Activated CD8-positive, alpha-beta memory T cell treated with anti-CD3 and anti-CD28 coated beads, Interleukin-2, amount 50 U/mL, for 48 hours (primary cell): Measurements from ENCODE around the gene CYB5R4.
"Not testable (repeated sequence)": the region's sequence is repeated elsewhere in the genome, so short reads cannot be mapped to it uniquely, and the experiment has no call there.

ENCODE experiments used
- DNase-seq: peaks from one replicate; pipeline ENCODE4 v3.0.0-alpha.2; 2020

Gene CYB5R4

DNA sequence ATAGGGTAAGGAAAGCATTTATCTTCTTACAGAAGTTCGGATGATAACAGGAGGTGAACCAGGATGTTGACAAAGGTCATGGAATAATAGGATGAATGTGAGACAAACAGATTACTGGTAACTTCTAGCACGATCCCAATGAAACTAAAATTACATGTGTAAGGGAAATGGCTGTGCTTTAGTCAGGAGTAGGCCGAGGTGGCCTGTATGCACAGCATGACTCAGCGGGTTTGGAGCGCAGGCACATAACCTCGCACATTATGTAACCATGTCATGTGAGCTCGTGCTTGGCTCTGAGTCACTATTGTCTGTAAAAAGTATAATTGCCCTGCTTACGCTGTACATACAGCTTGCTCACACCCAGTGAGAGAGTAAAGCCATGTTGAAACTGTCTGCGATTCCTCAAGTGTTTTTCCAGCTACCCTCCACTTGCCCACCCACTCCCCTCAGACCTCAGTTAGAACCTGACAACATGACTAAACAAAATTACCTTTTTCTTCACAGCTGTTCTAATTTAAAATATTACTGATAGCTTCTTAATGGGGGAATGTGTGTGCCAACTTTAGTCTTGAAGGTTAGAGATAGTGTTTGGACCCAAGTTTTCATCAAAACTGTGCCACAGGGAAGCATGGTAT is 8.2 kb downstream of the CYB5R4 start:
- no peak for DNase-seq

DNA sequence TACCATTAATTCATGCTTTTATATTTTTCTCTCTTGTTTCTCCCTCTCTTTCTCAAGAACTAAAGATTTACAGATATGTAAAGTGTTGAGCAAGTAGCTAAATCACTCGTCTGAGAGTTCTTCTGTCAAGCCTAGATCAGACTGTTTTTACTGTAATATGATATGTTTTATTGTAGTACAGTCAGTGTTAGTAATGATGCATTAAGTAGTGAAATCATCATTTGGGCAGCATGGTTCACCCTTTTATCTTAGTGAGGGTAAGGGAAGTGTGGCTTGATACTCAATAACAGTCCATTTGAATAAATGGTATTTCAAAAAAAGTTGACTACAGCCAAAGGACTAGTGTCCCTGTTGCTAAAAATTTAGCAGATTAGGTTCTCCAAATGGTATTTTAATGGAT is 9.2 kb downstream of the CYB5R4 start:
- no peak for DNase-seq

DNA sequence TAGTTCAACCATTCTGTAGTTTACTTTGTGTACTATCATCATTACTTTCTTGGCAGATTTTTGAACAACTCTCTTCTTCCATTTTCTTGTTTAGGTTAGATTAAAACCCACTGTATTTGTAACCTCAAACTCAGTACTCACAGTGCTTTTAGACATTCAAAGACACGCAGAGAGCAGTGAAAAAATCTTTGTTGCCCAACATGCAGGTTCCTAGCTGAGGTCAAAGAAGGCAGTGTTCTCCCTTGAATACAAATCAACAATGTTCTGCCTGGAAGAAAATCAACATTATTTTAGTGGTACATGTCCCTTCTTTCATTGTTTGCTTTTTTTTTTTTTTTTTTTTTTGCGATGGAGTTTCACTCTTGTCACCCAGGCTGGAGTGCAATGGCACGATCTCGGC is 11.2 kb downstream of the CYB5R4 start:
- DNase-seq: no peak

DNA sequence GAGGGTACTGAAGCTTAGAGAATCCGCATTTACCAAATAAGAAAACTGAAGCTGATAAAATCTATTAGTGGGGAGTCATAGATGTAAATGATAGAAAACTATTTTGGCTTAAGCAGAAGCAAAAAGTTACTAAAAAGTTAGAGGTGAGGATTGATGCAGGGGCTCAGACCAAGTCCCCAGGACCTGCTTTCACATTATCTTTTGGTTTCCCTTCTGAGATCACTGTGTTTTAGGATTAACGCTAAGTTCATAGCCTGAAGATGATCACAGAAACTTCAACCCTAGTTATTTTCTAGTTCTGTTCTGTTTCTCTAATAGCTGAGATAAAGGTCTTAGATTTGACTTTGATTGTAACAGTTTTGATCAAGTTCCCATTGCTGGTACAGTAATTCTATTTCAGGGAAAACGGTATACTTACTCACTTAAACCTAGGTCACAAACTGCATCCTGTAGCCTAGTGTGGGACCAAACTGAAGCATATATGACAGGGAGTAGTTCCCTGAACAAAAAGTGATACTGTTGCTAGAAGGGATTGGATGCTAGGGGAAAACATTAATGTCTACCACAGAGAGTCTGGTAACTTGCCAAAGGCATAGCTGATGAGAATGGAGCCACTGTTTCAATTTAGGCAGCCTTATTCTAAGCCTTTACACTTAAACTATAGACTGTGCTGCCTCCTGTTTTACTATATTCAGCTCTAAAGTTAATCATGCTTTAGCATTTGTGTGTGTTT is 13.1 kb downstream of the CYB5R4 start:
- no peak for DNase-seq

DNA sequence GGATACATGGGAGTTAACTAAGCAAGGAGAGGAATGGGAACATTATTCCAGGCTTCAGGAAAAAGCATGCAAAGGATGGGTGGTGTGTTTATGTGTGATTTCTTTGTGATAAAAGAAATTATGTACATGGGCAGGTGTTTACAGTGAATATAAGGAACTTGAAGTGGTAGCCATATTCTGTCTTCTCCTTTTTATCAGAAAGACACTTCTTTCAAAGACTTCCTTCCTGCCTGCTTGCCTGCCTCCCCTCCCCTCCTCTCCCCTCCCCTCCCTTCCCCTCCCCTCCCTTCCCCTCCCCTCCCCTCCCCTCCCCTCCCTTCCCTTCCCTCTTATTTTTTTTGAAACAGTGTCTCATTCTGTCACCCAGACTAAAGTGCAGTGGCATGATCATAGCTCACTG is 14.4 kb downstream of the CYB5R4 start:
- no peak for DNase-seq

DNA sequence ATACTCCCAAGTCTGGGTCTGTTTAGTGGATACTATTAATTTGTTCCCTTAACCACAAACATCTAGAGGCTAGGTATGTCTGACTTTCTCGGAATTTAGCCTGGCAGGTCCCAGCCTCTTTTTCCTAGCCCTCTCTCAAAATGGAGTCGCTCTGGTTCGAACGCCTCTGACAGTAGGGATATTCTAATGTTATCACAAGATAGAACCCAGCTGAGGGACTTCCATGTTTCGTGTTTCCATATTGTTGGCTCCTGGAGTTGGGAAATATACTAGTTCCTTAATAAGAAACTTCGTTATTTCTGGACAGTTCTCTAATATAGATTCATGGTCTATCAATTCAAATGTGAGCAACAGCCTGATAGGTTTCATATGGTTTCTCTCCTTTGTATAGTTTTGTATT is 16.4 kb downstream of the CYB5R4 start:
- no peak for DNase-seq

DNA sequence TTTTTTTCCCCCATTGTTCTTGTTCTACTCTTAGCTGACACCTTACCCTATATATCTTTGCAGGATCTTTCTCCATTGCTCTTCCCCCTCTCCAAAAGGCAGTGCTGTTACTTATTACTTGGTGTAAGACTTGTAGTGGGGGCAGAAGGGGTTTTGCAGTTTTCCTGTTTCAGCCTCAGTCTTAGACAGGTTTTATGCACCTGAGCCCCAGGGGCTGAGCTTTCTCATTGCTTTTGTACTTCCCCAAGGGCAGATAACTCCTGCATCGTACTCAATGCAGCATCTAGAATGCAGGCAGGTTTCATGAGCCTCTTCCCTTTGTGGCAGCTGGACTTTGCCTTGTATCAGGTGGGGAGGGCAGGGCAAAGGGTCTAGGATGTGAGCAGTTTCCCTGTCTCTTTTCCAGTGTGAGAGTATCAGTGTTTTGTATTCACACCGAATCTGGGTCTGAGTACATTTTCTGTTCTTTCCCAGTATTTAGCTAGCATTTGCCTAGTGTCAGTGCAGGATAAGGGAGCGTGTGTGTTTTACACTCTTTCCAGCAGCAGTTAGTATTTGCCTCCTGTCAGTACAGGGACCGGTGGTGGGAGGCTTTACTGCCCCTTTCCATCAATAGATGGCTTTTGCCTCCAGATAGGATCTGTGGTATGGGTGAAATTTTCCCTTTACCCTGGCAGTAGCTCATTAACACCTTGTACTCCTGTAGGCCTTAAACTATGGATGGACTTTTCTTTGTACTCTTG is 19.6 kb downstream of the CYB5R4 start:
- no peak for DNase-seq

DNA sequence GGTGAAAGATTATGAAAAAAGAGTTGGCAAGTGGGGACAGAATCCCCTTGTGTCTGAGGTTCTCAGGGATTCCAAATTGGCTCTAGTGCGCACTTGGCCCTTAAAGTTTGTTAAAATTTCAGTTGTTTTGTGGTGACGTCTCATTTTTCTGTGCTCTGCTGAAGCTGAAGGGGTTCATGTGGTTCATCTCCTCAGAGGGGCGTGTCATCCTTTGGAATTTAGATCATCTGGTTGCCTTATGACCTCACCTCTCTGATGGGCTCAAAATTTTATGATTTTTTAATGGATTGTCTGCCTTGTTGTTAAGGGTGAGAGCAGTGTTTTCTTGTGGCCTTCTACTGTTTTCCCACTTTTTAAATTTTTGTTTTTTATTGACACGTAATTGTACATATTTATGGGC is 20.3 kb downstream of the CYB5R4 start:
- DNase-seq: no peak

DNA sequence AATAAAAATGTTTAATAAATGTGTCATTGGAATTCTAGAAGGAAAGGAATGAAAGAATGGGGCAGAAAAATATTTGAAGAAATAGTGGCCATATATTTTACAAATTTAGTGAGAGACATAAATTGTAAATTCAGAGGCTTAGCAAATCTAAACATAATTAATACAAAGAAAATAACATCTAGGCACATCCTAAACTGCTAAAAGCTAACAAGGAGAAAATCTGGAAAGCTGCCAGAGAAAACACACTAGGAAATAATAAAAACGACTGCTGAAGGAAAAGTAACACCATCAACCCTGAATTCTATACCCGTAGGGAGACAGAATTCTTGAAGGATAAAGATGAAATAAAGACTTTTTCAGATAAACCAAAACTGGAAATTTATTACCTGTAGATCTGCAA is 23.8 kb downstream of the CYB5R4 start:
- DNase-seq: no peak

DNA sequence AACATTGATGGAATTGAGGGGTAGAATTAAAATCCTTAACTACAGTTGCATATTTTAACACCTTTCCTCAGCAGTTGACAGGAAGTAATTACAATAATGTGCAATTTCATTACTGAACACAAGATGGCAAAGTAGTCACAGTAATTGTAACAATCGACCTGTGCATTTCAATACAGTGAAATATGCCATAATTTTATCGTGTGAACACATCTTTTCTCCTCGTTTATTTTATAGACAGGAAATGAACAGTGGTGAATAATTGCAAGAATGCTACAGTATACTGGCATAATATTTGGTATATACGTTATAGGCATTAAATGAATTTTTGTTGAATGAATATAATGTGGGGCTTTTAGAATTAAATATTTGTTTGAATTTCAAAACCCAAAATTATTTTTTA is 25.0 kb downstream of the CYB5R4 start:
- no peak for DNase-seq

DNA sequence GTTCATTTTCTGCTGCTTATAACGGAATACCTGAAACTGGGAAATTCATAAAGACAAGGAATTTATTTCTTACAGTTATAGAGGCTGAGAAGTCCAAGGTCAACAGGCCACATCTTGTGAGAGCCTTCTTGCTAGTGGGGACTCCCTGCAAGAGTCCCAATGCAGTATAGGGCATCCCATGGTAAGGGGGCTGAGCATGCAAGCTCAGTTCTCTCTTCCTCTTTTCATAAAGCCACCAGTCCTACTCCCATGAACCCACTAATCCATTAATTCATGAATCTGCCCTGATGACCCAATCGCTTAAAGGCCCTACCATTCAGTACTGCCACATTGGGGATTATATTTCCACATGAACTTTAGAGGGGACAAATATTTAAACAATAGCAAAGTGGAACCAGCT is 26.5 kb downstream of the CYB5R4 start:
- DNase-seq: no peak

DNA sequence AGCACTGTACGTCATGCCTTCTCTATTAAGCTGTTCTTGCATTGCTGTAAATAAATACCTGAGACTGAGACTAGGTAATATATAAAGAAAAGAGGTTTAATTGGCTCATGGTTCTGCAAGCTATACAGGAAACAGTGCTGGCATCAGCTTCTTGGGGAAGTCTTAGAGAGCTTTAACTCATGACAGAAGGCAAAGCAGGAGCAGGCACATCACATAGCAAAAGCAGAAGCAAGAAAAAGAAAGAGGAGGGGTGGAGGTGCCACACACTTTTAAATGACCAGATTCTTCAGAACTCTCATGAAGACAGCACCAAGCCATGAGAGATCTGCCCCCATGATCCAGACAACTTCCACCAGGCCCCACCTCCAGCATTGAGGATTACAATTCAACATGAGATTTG is 30.1 kb downstream of the CYB5R4 start:
- no peak for DNase-seq

DNA sequence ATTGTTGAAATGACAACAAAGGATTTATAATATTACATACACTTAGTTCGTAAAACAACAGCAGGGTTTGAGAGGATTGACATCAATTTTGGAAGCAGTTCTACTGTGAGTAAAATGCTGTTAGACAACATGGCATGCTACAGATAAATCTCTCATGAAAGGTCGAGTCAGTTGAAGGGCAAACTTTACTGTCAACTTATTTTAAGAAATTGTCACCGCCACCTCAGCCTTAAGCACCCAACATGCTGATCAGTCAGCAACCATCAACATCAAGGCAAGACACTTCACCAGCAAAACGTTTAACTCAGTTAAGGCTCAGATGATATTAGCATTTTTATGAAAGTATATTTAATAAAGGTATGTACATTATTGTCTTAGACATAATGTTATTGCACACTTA is 31.0 kb downstream of the CYB5R4 start:
- DNase-seq: no peak

DNA sequence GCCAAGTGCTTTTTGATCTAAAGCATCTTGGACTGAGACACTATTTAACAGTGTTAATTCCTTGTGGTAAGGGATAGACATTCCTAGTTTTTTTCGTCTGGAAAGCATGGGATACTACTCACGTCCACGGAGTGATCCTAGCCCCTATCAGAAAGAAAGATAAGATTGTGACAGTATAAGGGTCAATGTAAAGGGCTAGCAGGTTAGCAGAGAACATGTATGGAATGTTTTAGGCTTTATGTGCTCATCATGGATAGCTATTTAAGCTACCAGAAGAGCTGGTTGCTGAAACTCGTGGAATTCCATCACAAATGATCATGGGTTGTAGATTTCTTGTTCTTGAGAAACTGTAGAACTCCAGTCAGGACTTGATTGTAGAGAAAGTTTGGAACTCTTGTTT is 32.1 kb downstream of the CYB5R4 start:
- DNase-seq: no peak

DNA sequence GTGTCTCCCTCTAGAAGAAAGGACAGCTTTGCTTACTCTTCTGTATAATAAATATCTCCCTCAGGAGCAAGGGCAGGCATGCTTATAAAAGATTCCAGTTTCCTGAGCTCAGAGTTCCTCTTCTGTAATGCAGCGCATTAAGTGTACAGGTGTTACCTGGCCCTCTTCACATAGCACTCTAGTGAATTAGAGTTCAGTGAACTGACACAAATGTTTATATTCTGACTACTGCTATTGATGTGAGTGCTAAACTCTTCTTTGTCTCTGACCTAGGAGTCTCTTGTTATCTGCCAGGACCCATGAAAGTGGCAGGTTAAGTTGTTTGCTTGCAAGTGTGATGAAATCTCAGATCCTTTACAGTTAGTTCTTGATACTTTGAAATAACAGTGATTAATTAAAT is 33.5 kb downstream of the CYB5R4 start:
- no peak for DNase-seq

DNA sequence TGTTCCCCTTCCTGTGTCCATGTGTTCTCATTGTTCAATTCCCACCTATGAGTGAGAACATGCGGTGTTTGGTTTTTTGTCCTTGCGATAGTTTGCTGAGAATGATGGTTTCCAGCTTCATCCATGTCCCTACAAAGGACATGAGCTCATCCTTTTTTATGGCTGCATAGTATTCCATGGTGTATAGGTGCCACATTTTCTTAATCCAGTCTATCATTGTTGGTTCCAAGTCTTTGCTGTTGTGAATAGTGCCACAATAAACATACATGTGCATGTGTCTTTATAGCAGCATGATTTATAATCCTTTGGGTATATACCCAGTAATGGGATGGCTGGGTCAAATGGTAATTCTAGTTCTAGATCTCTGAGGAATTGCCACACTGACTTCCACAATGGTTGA is 37.6 kb downstream of the CYB5R4 start:
- not testable (repeated sequence) for DNase-seq

DNA sequence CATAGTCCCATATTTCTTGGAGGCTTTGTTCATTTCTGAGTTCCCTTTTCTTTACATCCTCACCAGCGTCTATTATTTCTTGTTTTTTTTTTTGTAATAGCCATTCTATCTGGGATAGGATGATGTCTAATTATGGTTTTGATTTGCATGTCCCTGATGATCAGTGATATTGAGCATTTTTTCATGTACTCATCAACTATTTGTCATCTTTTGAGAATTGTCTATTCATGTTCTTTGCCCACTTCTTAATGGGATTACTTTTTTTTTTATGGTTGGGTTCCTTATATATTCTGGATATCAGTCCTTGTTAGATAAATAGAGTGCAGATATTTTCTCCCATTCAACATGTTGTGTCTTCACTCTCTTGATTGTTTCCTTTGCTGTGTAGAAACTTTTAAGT is 42.1 kb downstream of the CYB5R4 start:
- DNase-seq: no peak

DNA sequence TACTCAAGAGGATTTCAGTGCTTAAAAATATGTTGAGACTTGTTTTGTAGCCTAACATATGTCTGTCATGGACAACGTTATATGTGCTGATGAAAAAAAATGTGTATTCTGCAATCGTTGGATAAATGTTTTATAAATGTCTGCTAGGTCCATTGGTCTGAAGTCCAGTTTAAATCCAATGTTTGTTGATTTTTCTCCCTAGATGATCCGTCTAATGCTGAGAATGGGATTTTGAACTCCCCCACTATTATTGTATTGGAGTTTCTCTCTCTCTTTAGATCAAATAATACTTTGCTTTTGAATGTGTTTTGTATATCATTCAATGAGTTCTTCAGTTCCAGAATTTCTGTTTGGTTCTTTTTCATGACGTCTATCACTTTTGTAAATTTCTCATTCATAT is 44.9 kb downstream of the CYB5R4 start:
- no peak for DNase-seq

DNA sequence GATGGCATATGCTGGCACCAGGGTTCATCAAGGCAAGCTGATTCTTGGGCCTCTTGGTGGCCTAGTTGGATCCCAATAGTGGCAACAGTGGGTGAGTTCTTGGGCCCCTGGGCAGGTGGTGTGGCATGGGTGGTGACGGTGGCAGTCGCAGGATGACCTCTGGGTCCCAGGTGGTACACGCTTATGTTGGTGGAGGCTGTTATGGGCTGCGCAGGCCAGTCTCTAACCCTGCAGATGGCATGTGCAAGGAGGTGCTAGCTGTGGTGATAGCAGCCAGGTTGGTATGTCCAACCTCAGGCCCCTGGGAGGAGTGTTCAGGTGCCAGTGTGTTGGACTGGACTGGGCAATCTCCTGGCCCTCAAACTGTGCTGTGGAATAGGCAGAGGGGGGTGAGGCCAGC is 46.2 kb downstream of the CYB5R4 start:
- DNase-seq: no peak

DNA sequence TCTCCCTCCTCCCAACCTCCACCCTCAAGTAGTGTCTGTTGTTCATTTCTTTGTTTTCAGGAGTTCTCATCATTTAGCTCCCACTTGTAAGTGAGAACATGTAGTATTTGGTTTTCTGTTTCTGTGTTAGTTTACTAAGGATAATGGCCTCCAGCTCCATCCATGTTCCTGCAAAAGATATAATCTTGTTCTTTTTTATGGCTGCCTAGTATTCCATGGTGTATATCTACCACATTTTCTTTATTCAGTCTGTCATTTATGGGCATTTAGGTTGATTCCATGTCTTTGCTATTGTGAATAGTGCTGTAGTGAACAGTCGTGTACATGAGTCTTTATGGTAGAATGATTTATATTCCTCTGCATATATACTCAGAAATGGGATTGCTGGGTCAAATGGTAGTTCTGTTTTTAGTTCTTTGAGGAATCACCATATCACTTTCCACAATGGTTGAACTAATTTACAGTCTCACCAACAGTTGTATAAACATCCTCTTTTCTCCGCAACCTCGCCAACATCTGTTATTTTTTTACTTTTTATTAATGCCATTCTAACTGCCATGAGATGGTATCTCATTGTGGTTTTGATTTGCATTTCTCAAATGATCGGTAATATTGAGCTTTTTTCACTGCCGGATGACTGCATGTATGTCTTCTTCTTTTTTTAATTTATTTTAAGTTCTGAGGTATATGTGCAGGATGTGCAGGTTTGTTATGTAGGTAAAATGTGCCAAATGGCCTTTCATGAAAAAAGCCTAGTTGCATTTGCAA is 48.3 kb downstream of the CYB5R4 start:
- not testable (repeated sequence) for DNase-seq

DNA sequence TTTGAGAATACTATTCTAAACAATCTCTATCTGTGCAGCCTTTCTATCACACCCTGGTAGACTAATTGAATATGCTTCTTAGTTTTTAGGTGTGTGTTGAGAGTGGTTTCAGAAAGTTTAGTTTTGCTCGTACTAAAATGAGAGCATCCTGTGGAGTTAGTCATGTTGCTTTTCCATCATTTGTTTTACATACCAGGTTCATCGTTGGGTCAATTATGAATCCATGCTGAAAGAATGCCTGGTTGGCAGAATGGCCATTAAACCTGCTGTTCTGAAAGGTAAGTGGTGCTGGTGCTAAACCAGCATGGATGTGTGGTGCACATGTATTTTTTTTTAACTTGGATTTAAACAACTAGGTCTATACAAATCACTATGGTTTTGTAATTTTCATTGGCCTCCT is 49.3 kb downstream of the CYB5R4 start:
- DNase-seq: no peak

DNA sequence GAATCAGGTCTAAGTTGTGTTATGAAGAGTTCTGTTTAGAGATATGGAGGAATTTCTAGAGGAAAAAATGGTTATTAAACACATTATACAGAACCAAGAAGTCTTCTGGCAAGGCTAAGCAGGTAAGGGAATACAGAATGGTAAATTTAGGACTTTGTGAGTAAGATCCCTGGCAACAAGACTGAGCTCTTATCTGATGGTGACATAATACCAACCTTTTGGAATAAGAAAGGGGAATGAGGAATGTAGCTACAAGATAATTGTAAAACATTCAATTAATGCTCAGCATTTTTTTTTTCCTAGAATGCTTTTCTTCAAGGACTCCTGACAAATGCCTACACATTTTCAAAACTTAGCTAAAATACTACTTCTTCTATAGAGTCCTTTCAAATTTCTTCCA is 51.8 kb downstream of the CYB5R4 start:
- DNase-seq: no peak

DNA sequence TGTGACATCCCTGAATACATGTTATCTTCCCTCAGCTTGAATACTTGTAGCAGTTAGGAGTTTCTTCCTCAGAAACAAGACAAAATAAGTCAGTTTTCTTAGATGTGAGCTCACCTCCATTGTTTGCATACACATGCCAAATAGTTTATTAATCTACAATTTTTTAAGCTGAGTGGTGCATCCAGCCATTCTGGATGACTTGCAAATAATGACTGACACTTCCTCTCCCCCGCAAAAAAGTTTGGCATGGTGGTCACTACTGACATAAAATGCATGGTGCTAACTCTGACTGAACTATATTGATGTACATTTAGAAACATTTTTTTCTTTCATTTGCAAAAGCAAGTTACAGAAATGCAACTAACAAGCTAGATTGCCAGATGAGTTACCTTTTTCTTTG is 55.5 kb downstream of the CYB5R4 start:
- DNase-seq: no peak

DNA sequence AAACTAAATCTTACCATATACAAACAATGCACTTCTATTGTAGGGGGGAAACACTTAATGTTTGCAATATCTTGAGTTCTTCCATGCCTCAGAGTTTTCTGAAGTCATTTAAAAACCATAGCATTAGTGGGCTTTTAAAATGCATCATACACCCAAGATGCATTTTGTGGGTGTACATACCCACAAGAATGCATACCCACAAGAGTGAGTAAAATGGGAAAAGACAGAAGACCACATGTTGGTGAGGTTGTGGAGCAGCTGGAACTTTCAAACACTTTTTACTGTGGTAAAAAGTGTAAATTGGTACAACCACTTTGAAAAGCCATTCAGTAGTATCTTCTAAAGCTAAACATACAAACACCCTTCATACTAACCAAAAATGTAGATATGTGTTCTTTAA is 57.5 kb downstream of the CYB5R4 start:
- DNase-seq: no peak
